OCI-LY7 (cell line): ENCODE results near the gene VASH2. TPM values are rescaled to one million over a fixed set of nuclear protein-coding genes. Genes with fewer than 3 reads are reported as not detected.

ENCODE experiments used
- BruUV-seq: library from RNA; stranded (reverse); fragments of 400-500 nt; replicated peaks from 2 replicates; lab custom pipeline; 2021; lab: Mats Ljungman, UMichigan
- CTCF ChIA-PET: fragments of 300-600 bp; sonication (Branson Sonifier 250); formaldehyde crosslinking; loops from one replicate; lab custom pipeline; 2022; ENCODE audit warnings: antibody characterized with exemption; ENCODE audit not compliant: unreplicated experiment; lab: Charles Lee
- POLR2A ChIA-PET: fragments of 300-600 bp; sonication (Branson Sonifier 250); formaldehyde crosslinking; loops from one replicate; lab custom pipeline; 2022; ENCODE audit warnings: antibody characterized with exemption; lab: Charles Lee
- DNase-seq: peaks from one replicate; pipeline ENCODE4 v3.0.0-alpha.2; 2015; ENCODE audit warnings: low spot score
- H2AFZ ChIP-seq: fragments of 200-600 bp; sonication (generic), shearing (Covaris generic); 2 replicates; pipeline ENCODE4 v1.6.1; 2014; ENCODE audit warnings: mild to moderate bottlenecking, antibody characterized with exemption, low read length, moderate library complexity
- H3K27ac ChIP-seq: fragments of 200-600 bp; sonication (generic); 2 replicates; pipeline ENCODE4 v1.5.1; 2014; ENCODE audit warnings: mixed run types, low read depth, mild to moderate bottlenecking, moderate library complexity, low read length, inconsistent platforms; ENCODE audit not compliant: poor library complexity, severe bottlenecking
- H3K36me3 ChIP-seq: fragments of 200-600 bp; sonication (generic); 2 replicates; pipeline ENCODE4 v1.6.1; 2014; ENCODE audit warnings: mild to moderate bottlenecking, antibody characterized with exemption, low read length, moderate library complexity, mixed read lengths; ENCODE audit not compliant: insufficient read depth
- H3K4me1 ChIP-seq: fragments of 200-600 bp; sonication (generic); 2 replicates; pipeline ENCODE4 v1.5.1; 2014; ENCODE audit warnings: mild to moderate bottlenecking, low read length; ENCODE audit not compliant: insufficient read depth, poor library complexity, severe bottlenecking
- H3K4me2 ChIP-seq: fragments of 200-600 bp; sonication (generic); 2 replicates; pipeline ENCODE4 v1.6.1; 2014; ENCODE audit warnings: mild to moderate bottlenecking, low read length
- H3K4me3 ChIP-seq: fragments of 200-600 bp; sonication (generic); 2 replicates; pipeline ENCODE4 v1.5.1; 2014; ENCODE audit warnings: mild to moderate bottlenecking, low read depth, low read length; ENCODE audit not compliant: poor library complexity, severe bottlenecking
- H3K79me2 ChIP-seq: fragments of 200-600 bp; sonication (generic); 2 replicates; pipeline ENCODE4 v1.6.1; 2016; ENCODE audit warnings: low read depth, mild to moderate bottlenecking, low read length, moderate library complexity, mixed read lengths; ENCODE audit not compliant: insufficient read depth
- H3K9me2 ChIP-seq: fragments of 200-600 bp; sonication (generic); 2 replicates; pipeline ENCODE4 v1.6.1; 2016; ENCODE audit warnings: mild to moderate bottlenecking, low read length, mixed read lengths; ENCODE audit not compliant: insufficient read depth
- H3K9me3 ChIP-seq: fragments of 200-600 bp; sonication (generic); 2 replicates; pipeline ENCODE4 v1.6.1; 2014; ENCODE audit warnings: mild to moderate bottlenecking, mixed run types, low read length, mixed read lengths
- H4K20me1 ChIP-seq: fragments of 200-600 bp; sonication (generic); 2 replicates; pipeline ENCODE4 v1.6.1; 2014; ENCODE audit warnings: mild to moderate bottlenecking, antibody characterized with exemption, low read length, moderate library complexity, mixed read lengths; ENCODE audit not compliant: insufficient read depth
- CTCF ChIP-seq: fragments of 200-600 bp; sonication (generic); conservative IDR thresholded peaks from 2 replicates; pipeline ENCODE4 v1.5.1; 2014; ENCODE audit warnings: mild to moderate bottlenecking, antibody characterized with exemption, low read length, moderate library complexity, mixed read lengths
- EZH2phosphoT487 ChIP-seq: fragments of 200-600 bp; sonication (generic); IDR thresholded peaks from 2 replicates; pipeline ENCODE4 v1.6.1; 2018; ENCODE audit warnings: low read depth, borderline replicate concordance, mild to moderate bottlenecking, mixed run types, antibody characterized with exemption, low read length, moderate library complexity, mixed read lengths
- intact Hi-C: fragments of 100-400 bp; cut with micrococcal nuclease; formaldehyde crosslinking; loops from one replicate; pipeline ENCODE4 v1.10.0; 2022; ENCODE audit not compliant: unreplicated experiment
- total RNA-seq, 2 experiments: library from RNA; depleted of rRNA in 1 of 2; stranded (reverse); fragments of >200 nt in 1 of 2; shearing (Covaris generic) in 1 of 2; gene quantifications; 2 replicates each; pipeline ENCODE4 v1.2.3, GENCODE V29; 2014 to 2022

VASH2 gene
- total RNA-seq, 2 experiments from 2014 or later, result 7.3 to 7.4 TPM

GRCh38 chr1:213014642-213015041, 64.3 kb downstream of the VASH2 start:
- POLR2A ChIA-PET, result interaction anchor here (0.7 to 2.6 kb wide), 11 partner anchors 11 to 1139 kb away, joined by 3 to 15 read pairs (median 3); partner anchors contain the start of genes NSL1, RPS6KC1 and TATDN3
- Histone ChIP-seq H3K4me3 (peak overlapping the region; percentile 88), H3K79me2 (peaks cover 25% of the 10 kb centered on the region)

GRCh38 chr1:213015099-213016050, 65.0 kb downstream of the VASH2 start, which contains the start of gene ANGEL2:
TSS of gene ANGEL2 (minus strand) at chr1:213015867. CDS start at chr1:213015671, 196 bp downstream.
- POLR2A ChIA-PET, result interaction anchor here (0.7 to 2.6 kb wide), 11 partner anchors 12 to 496 kb away, joined by 3 to 15 read pairs (median 3); partner anchors contain the start of genes NSL1, RPS6KC1 and TATDN3

More at GRCh38 chr1:213014642-213015041, 64.3 kb downstream of the VASH2 start:
- BruUV-seq, result no TSS peak
- no peaks in the 10 kb centered on the region for H3K9me3 ChIP-seq
- peak overlapping the region; percentile 73 for H3K27ac ChIP-seq
- peaks cover 31% of the 10 kb centered on the region for H3K36me3 ChIP-seq
- intact Hi-C loops, result loop anchor here (1.0 kb wide), 1 partner anchor 37 kb away; the partner anchor contains the start of gene RPS6KC1
- peak; percentile 29 for DNase-seq
- H4K20me1 ChIP-seq, result no peaks in the 10 kb centered on the region
- H3K4me2 ChIP-seq, result peak overlapping the region; percentile 80
- no peak for TF ChIP-seq CTCF
- no peak for TF ChIP-seq EZH2phosphoT487
- peak overlapping the region; percentile 80; the same call in 1 of the 2 replicates for H2AFZ ChIP-seq
- peaks cover 23% of the 10 kb centered on the region for H3K4me1 ChIP-seq
- H3K9me2 ChIP-seq, result no peaks in the 10 kb centered on the region
- CTCF ChIA-PET, result interaction anchor here (0.6 to 1.0 kb wide), 4 partner anchors 32 to 313 kb away, joined by 3 read pairs; no protein-coding TSS in a partner anchor

More at GRCh38 chr1:213015099-213016050, 65.0 kb downstream of the VASH2 start, which contains the start of gene ANGEL2:
- peak within 1 kb of the TSS; percentile 73 for H3K27ac ChIP-seq
- H4K20me1 ChIP-seq, result no peaks in the 10 kb centered on the region
- peak within 1 kb of the TSS; percentile 80 for H3K4me2 ChIP-seq
- no peaks in the 10 kb centered on the region for H3K9me3 ChIP-seq
- CTCF ChIA-PET, result interaction anchor here (0.6 kb wide), 2 partner anchors 239 to 256 kb away, joined by 3 read pairs; no protein-coding TSS in a partner anchor
- H3K4me1 ChIP-seq, result peaks cover 23% of the 10 kb centered on the region
- intact Hi-C loops, result loop anchor here (1.0 kb wide), 1 partner anchor 36 kb away; the partner anchor contains the start of gene RPS6KC1
- H3K4me3 ChIP-seq, result peak within 1 kb of the TSS; percentile 88
- H3K36me3 ChIP-seq, result peaks cover 30% of the 10 kb centered on the region
- H2AFZ ChIP-seq, result peak within 1 kb of the TSS; percentile 80; the same call in 1 of the 2 replicates
- TF ChIP-seq EZH2phosphoT487 (no peak), CTCF (no peak)
- H3K79me2 ChIP-seq, result peaks cover 25% of the 10 kb centered on the region
- no TSS peak for BruUV-seq
- H3K9me2 ChIP-seq, result no peaks in the 10 kb centered on the region
- DNase-seq, result peak; percentile 98
